ENCODE measurements around the gene MPIG6B.

The MPIG6B gene

GRCh38 chr6:31739639-31740396, 16.6 kb downstream of the MPIG6B start, which contains the start of gene MSH5:
Gene MSH5 (plus strand): TSS chr6:31740005. CDS start chr6:31740467, 462 bp downstream.
- peak; percentile 82 for DNase-seq

GRCh38 chr6:31740397-31741223, 17.4 kb downstream of the MPIG6B start:
- DNase-seq = no peak

- DNase-seq = no peak
Measured at GRCh38 chr6:31741815-31742214, 18.6 kb downstream of the MPIG6B start.

- DNase-seq = no peak
Measured at GRCh38 chr6:31742894-31743293, 19.7 kb downstream of the MPIG6B start.

GRCh38 chr6:31744422-31744821, 21.2 kb downstream of the MPIG6B start:
- DNase-seq = no peak

- DNase-seq = no peak
Measured at GRCh38 chr6:31749301-31750036, 26.3 kb downstream of the MPIG6B start.

GRCh38 chr6:31750411-31751022, 27.3 kb downstream of the MPIG6B start:
- DNase-seq = no peak

GRCh38 chr6:31752739-31753319, 29.7 kb downstream of the MPIG6B start:
- DNase-seq = no peak

- DNase-seq = no peak
Measured at GRCh38 chr6:31758281-31758680, 35.1 kb downstream of the MPIG6B start.

- DNase-seq = no peak
Measured at GRCh38 chr6:31760790-31761189, 37.6 kb downstream of the MPIG6B start.

- DNase-seq = no peak
Measured at GRCh38 chr6:31761343-31761742, 38.2 kb downstream of the MPIG6B start.

- DNase-seq = no peak
Measured at GRCh38 chr6:31762356-31762755, 39.2 kb downstream of the MPIG6B start, which contains the start of gene SAPCD1. Gene SAPCD1 (plus strand): TSS chr6:31762656. CDS start chr6:31763055, 399 bp downstream.

GRCh38 chr6:31762878-31763618, 39.9 kb downstream of the MPIG6B start:
- no peak for DNase-seq

GRCh38 chr6:31763619-31763940, 40.4 kb downstream of the MPIG6B start:
- no peak for DNase-seq

- no peak for DNase-seq
Measured at GRCh38 chr6:31764198-31764597, 41.0 kb downstream of the MPIG6B start.

GRCh38 chr6:31765559-31765909, 42.4 kb downstream of the MPIG6B start:
- no peak for DNase-seq

- no peak for DNase-seq
Measured at GRCh38 chr6:31765910-31766794, 43.0 kb downstream of the MPIG6B start.

GRCh38 chr6:31767096-31767645, 44.0 kb downstream of the MPIG6B start:
- no peak for DNase-seq

GRCh38 chr6:31768363-31769257, 45.4 kb downstream of the MPIG6B start:
- DNase-seq = no peak

All from NCI-H524 treated with DMSO at 0.1 percent for 48 hours (cell line).